ELF-1 (cell line): ENCODE results near the gene SMCR8.
"Not testable (repeated sequence)": the region's sequence is repeated elsewhere in the genome, so short reads cannot be mapped to it uniquely, and the experiment has no call there.

Experiments used
- DNase-seq: peaks from one replicate; pipeline ENCODE4 v3.0.0-alpha.2; 2016; ENCODE audit warnings: low read depth, low spot score

The SMCR8 gene

DNA sequence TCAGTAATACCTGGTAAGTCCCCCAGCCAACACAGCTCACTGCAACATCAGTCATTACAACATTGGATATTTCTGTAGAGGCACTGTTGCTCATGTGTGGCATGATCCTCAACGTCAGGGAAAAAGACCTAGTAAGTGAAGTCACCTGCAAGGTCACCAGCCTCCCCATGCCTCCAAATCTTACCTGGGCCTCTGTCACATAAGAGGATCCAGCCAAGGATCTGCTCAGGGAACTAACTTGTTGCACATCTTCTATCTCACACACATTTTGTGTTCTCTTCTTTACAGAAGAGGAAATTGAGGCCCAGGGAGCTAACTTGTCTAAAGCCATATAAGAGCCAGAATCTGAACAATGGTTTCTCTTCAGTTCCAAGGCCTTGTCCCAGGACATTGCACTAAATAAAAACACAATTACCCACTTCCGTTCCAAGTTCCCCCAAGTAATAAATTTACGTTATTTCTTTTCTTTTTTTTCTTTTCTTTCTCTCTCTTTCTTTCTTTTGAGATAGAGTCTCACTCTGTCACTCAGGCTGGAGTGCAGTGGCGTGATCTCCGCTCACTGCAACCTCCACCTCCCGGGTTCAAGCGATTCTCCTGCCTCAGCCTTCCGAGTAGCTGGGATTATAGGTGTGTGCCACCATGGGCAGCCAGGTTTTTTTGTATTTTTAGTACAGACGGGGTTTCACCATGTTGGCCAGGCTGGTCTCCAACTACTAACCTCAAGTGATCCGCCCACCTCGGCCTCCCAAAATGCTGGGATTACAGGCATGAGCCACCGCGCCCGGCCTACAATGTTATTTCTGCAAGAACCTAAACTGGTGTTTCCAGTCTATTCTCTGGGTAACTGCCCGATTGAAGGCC, 47.0 kb downstream of the SMCR8 start:
- DNase-seq: no peak

DNA sequence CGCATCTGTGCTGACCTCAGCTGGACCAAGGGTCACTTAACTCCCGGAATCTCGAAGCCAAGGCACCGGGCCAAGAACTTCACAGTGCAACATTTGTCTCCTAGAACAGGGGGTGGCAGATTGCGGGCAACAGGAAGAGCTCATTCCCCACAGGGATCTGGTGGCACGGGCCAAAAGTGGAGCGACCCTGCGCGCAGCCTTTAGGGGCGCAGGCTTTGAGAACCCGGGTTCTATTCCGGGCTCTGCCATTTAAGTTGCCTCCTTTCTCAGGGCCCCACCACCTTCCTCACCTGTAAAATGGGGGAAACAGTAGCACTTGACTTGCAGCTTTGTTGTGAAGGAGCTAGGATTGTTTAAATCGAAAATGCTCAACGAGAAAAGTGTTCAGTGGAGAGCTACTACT, 47.6 kb downstream of the SMCR8 start:
- DNase-seq: peak; percentile 41

DNA sequence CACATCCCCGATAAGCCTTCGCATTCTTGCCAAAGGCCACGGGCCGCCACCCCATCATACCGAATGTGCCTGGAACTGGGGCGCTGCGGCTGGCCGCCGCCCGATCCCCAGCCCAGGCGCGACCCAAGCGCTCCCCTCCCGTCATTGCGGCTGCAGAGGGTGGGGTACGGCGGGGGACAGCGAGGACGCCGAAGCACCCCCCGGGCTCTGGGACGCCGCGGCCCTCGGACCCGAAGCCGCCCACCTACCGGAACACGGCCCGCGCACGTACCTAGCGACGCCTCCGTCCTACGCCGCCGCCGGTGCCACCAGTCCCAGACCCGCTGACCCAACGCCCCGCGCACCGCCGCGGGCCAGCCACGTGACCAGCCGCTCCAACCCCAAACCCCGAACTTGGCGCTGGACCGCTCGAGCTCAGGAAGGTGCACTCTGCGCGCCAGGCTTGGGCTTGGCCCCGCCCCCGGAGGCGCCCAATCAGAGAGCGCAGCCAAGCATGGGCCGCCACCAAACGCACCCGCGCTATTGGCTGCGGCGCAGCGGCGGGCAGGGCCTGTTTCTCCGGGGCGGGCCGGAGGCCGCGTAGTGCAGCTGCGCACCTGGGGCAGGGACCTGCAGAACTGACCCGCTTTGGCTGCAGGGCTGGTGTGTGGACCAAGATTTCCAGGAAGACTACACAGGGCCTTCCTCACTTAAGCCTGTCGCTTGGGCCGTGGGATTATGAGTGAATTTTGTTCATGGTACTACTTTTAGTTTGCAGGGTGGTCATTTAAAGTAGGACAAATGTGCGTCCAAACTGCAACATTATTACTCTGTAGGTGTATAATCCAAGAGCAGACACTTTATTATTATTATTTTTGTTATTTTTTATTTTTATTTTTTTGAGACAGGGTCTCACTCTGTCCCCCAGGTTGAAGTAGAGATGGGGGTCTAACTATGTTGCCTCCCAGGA, 48.3 kb downstream of the SMCR8 start, which contains the start of gene SHMT1:
TSS of gene SHMT1 (minus strand) at position 450 of the 949 bp plus-strand sequence. CDS start 7,569 bp downstream, outside the sequence.
- DNase-seq: peak; percentile 97

DNA sequence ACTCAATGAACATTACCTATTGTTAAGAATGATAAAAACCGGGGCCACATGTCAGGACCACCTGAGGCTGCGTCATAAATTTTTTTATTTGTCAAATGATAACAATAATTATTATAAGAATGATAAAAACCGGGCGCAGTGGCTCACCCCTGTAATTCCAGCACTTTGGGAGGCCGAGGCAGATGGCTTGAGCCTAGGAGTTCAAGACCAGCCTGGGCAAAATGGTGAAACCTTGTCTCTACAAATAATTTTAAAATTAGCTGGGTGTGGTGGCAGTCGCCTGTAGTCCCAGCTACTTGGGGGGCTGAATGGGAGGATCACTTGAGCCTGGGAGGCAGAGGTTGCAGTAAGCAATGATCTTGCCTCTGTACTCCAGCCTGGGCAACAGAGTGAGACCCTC, 49.1 kb downstream of the SMCR8 start:
- no peak for DNase-seq

DNA sequence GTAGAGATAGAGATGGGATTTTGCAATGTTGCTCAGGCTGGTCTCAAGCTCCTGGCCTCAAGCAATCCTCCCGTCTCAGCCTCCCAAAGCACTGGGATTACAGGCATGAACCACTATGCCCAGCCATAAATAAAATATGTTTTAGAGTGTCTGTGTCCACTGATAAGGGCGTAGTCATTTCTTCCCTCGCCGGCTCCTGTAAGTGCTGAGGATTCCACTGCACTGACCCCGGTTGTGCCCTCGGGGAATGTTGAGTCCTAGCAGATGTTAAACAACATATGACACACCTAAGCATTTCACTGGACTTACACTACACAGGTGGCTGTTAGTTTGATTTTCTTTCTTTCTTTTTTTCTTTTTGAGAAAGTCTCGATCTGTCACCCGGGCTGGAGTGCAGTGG, 53.9 kb downstream of the SMCR8 start:
- peak; percentile 32 for DNase-seq

DNA sequence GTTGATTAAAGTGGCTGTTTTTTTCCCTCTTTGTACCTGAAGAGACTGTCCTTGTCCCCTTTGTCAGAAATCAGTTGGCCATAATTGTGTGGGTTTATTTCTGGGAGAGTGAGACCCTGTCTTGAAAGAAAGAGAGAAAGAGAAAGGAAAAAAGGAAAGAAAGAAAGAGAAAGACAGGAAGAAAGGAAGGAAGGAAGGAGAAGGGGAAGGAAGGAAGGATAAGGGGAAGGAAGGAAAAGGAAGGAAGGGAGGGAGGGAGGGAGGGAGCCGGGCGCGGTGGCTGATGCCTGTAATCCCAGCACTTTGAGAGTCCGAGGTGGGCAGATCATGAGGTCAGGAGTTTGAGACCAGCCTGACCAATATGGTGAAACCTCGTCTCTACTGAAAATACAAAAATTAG, 55.7 kb downstream of the SMCR8 start:
- no peak for DNase-seq

DNA sequence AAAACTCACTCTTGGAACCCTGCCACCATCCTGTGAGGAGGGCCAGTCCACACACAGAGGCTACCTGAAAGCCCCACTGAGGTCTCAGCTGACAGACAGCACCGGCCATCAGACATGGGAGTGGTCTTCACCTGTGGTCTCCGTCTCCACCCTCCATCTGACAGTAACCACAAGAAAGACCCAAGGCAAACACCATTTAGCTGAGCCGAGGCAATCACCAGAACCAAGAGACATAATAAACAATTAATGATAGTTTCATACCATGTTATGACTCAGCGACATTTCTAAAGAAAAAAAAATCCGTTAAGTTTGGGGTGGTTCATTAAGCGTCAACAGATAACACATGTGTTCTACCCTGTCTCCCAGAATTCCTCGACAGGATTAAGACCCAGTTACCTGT, 56.4 kb downstream of the SMCR8 start:
- no peak for DNase-seq

DNA sequence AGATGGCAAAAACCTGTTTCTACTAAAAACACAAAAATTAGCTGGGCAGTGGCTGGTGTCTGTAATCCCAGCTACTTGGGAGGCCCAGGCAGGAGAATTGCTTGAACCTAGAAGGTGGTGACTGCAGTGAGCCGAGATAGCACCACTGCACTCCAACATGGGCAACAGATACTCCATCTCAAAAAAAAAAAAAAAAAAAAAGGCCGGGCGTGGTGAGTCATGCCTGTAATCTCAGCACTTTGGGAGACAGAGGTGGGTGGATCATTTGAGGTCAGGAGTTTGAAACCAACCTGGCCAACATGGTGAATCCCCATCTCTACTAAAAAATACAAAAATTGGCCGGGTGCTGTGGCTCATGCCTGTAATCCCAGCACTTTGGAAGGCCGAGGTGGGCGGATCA, 58.1 kb downstream of the SMCR8 start:
- DNase-seq: not testable (repeated sequence)

DNA sequence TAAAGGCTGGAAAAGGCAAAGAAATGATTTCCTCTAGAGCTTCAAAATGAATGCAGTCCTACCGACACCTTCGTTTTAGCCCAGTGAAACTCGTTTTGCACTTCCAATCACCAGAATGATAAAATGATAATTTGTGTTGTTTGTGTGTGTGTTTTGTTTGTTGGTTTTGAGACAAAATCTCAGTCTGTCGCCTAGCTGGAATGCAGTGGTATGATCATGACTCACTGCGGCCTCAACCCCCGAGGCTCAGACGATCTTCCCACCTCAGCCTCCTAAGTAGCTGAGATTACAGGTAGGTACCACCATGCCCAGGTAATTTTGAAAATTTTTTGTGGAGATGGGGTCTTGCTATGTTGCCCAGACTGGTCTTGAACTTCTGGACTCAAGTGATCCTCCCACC, 59.1 kb downstream of the SMCR8 start:
- peak; percentile 37 for DNase-seq
